ENCODE results near the gene ARFGAP1.

The ARFGAP1 gene

DNA sequence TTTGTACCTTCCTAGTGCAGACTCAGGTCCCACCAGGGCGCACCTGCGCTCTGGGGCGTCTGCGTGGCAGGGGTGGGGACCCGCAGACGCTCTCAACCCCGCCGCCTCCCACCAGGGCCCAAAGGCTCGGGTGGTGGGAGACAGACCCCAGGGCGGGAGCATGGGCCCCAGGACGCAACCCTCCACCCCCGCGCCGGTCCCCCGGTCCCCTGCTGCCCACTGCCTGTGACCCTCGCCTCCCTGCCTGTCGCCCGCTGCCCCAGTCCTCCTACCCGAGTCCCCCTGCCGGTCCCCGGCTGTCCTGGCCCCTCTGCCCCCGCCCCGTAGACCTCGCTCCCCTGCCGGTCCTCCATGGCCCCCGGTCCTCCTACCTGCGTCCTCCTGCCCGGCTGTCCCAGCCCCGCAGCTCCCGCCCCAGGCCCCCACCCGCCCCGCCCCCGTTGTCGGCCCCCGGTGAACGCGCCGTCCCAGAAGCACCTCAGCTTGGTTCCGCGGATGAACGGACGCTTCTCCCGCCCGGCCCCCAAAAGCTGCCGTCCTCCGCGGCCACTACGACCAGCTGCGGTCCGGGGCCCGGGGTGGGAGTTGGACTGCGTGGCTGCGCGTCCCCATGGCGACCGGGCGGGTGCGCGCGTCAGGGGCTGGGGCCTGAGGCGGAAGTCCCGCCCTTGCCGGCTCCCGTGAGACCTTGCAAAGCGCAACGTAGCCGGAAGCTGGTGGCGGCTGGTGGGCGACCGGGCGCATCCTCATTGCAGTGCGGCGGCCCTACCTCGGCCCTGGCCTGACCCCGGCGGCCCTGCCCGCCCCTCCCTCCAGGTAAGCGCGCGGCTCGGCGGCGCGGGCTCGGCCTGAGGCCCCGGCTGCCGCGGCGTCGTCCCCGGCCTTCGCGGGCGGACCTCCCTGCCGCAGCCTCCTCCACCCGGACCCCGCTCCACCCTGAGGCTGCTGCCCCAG, at the start of gene ARFGAP1:
ARFGAP1 (plus strand) TSS at position 709 of the 954 bp plus-strand sequence. CDS start 2,768 bp downstream, outside the sequence.
- DNase-seq (ENCODE audit: low read depth in 2 of 2): peak; percentile 71 to 73

DNA sequence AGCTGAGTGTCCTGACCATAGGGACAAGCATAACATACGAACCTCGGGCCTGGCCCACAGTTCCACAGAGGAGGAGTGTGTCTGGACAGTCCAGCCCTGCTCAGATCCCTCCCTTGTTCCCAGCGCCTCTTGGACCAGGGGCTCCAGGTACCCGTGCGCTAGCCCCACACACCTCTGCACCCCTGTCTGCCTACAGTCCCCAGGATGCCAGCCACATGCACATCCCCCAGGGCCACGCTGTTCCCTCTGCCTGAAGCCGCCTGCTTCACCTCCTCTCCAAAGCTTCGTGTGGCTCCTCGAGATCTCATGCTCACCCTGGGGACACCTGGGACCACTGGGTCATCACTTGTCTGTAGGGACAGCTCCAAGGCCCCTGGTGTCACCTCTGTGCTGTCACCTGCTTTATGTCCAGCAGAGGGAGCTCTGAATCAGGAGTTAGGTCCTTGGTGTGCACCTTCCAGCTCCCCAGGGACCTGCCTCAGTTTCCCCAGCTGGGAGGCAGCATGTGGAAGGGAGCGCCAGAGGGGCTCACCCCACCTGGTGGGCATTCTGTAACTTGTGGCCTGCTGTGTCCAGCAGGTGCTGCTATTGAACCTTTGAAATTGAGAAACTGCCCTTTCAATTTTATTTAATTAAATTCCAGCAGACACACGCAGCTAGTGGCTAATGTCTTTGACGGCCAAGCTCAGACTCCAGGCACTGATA, 49.3 kb upstream of the ARFGAP1 start:
- peak in 1 of 2 donors; percentile 14 for DNase-seq (ENCODE audit: low read depth in 2 of 2)

DNA sequence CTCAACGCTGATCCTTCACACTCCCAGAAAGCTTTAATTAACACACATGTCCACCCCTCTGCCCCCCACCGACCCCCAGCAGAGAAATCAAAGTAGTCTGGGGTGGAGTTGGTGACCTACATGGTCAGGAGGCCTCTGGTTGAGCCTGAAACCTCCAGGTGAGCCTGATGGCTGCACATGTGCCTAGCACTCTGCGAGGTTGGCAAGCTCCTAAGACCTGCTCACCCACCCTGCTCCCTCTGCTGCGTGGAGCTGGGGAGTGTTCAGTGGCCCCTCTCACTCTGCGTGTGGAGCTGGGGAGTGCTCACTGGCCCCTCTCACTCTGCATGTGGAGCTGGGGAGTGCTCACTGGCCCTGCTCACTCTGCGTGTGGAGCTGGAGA, 48.8 kb upstream of the ARFGAP1 start:
- no peak for DNase-seq (ENCODE audit: low read depth in 2 of 2)

DNA sequence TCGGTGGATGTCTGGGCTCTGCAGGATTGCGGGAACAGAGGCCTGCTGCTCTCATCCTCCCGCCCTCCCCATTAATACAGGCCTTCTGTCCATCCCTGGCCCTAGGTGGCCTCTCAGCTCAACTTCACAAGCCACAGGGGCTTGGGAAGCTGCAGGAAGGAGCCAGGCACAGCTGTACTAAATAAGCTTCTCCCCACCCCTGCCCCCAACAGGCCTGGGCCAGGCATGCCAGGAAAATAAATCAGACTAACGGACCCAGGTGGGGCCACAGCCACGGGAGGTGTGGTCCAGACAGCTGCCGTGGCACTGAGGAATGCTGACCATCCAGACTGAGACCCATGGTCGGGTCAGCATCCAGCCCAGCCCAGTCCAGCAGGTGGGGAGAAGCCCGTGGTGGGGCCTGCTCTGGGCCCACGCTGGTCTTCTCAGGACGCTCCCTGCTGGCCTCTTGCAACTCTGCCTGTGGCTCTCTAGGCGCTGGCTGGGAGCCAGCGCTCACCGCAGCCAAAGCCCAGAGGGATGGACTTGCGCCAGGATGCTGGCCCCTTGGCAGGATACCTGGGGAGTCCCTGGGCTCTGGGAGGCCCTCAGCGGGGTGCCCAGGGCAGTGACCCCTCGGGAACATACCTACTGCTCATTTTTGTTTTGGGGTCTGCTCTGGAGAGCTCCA, 48.1 kb upstream of the ARFGAP1 start:
- no peak for DNase-seq (ENCODE audit: low read depth in 2 of 2)

DNA sequence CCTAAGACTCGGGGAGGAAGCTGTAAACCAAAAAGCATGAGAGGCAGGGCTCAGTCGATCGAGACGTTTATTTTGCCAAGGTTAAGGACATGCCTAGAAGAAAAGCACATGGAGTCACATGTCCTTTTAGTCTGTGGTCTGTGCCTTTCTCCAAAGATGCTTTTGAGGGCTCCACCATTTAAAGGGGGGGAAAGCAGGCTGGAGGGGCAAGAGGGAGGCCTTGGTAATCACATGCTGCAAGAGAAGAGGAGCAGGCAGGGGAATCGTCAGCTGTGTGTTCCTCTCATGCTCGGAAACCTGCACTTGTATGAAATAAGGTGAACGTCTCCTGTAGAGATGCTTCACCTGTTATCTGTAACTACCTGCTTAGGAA, 47.5 kb upstream of the ARFGAP1 start:
- DNase-seq (ENCODE audit: low read depth in 2 of 2): no peak

DNA sequence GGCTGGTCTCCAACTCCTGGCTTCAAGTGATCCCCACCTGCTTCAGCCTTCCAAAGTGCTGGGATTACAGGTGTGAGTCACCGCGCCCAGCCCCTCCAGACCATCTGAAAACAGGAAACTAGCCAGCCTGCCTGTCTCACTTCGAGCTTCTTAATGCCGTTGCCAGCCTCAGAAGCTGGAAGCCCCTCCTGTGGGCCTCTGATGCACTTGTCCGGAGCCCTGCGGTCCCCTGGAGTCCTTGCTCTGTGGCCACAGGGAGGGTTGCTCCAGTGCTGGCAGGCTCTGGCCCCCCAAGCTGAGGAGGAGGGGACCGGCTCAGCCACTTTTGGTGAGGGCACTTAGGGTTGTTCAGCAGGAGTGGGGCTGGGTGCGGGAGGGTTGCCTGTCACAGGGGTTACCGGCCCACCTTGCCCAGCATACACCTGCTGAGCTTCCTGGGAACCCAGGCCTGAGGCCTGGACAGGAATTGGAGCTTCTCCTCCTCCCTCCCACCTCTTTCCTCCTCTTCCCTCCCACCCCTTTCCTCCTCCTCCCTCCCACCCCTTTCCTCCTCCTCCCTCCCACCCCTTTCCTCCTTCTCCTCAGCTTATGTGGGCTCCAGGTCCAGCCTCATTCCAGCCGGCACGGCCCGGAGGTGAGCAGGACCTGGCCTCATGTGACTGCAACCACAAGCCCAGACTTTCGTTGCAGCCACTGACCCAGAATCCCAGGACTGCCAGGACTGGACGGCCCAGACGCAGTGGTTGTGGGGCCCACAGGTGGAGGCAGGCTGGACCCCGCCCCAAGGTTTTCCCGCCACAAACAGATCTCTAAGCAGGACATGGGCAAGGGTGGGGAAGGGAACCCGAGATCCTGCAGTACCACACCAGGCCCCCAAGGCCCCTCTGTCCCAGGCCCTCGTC, 46.3 kb upstream of the ARFGAP1 start:
- no peak for DNase-seq (ENCODE audit: low read depth in 2 of 2)

DNA sequence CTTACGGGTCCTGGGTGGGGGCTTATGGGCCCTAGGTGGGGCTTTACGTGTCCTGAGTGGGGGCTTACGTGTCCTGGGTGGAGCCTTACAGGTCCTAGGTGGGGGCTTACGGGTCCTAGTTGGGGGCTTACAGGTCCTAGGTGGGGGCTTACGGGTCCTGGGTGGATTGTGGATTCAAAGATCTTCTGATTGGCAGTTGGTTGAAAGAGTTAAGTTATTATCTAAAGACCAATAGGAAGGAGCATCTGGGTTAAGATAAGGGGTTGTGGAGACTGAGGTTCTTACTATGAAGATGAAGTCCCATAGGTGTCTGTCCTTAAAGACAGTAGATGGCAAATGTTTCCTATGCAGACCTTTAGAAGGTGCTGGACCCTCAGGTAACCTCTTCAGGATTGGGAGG, 45.4 kb upstream of the ARFGAP1 start:
- no peak for DNase-seq (ENCODE audit: low read depth in 2 of 2)

DNA sequence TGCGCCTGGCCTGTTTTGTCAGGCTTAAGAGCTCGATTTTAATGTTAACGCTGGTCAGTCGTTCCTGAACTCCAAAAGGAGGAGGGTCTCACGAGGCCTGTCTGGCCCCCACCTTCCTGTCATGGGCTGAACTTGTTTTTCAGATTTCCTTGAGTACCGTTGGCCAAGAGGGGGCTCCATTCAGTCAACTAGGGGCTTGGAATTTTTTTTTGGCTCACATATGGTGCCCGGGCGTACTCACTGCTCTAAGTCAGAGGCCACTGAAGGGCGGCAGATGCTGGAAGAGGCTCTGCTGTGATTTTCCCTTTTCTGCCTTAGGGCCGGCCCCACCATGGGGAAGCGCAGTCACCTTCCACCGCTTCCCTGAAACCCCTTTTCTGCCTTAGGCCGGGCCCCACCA, 43.8 kb upstream of the ARFGAP1 start:
- no peak for DNase-seq (ENCODE audit: low read depth in 2 of 2)

DNA sequence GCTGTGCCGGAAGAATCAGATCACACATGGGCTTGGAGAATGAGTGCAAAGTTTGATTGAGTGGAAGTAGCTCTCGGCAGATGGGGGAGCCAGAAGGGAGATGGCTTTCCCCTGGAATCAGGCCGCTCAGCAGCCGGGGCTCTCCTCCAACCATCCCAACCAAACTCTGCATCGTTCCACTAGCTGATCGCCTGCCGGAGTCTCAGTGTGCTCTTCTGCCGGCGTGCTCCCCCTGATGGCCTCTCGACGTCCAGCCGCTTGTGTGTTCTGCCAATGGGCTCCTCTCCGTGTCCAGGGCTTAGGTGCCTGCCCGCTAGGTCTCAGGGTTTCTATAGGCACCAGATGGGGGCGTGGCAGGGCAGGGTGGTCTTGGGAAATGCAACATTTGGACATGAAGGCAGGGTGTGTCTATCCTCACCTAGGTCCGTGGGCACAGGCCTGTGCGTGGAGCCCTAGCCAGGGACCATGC, 41.8 kb upstream of the ARFGAP1 start:
- no peak for DNase-seq (ENCODE audit: low read depth in 2 of 2)

DNA sequence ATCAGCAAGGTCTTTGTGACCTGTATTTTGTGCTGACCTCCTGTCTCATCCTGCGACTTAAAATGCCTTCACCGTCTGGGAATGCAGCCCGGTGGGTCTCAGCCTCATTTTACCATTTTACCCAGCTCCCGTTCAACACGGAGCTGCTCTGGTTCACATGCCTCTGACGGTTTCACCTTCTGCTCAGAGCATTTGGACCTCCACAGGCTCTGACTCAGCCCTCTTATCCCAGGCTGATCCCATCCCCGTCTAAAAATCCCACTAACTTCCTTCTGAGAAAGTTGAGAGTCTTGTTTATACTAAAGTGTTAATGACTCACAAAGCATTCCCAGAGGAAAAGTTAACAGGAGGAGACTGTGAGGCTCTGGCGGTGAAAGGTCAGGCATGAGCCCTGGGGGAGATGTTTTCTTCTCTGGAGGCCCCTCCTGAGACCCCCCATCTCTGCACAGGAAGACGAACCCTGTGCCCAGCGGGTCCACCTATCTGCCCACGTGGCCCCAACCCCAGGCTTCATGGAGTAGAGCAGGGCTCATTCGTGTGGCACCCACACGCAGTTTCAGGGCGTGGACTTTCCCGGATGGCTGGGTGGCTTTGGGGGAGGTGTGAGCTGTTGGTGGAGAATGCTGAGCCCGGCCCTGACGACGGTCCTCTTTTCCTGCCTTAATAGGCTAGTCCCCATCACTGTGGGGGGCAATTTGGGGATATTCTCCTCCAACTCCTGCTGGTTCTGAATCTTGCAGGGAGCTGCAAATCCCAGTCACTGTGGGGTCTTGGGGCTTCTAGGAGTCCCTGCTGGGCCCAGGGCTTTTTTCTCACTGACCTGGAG, 40.2 kb upstream of the ARFGAP1 start:
- no peak for DNase-seq (ENCODE audit: low read depth in 2 of 2)

DNA sequence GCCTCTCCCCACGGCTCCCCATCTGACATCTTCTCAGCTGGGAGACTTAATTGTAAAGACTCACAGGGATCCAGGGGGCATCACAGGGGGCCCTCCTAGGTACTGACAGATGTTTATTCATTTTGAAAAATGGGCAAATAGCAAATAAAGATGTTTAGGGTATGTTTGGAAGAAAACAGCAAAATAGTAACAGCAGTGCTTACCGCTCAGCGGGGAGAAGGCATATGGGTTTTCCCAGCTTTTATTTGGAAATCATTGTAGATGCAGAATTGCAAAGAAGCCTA, 39.6 kb upstream of the ARFGAP1 start:
- no peak for DNase-seq (ENCODE audit: low read depth in 2 of 2)

DNA sequence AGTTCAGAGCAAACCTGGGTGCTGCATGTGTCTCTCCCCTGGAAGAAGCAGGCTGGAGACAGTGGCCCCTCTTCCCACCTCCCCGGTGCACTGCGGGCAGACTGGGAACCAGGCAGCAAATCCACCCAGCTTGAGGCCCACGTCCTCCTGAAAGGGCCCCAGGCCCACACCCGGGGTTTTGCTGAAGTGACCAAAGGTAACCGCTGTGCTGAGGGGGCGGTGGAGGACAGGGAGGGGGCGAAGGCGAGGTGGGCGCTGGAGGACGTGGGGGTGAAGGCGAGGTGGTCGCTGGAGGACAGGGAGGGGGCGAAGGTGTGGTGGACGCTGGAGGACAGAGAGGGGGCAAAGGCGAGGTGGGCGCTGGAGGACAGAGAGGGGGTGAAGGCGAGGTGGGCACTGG, 38.7 kb upstream of the ARFGAP1 start:
- DNase-seq (ENCODE audit: low read depth in 2 of 2): no peak

DNA sequence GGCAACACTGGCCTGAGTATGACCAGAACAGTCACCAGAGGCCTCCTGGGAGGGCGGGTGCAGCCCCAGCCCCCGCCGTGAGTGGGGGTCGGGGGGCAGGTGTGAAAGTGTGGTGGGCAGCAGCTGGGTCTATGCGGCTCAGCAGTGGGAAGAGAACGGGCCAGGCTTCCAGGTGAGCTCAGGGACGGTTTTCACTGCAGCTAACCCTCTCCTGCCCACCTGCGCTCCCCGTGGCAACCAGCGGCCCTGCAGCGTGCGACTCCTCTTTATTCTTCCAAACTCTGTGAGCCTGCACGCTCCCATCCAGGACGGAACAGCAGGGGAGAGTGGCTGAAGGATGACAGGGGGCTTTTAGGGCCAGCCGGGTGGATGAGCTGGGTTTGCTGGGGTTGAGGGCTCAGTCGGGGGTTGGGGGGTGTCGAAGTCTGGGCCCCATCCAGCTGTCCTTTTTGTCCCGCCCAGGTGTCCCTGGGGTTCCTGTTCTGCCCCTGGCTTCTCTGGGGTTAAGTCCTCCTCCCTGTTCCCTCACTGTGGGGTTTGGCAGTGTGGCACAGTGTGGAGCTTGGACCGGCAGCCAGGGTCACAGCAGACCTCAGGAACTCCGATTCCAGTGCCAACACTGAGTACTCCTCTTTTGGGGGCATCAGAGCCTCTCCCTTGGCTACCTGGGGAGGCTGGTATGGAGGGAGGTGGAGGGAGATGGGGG, 37.8 kb upstream of the ARFGAP1 start:
- no peak for DNase-seq (ENCODE audit: low read depth in 2 of 2)

DNA sequence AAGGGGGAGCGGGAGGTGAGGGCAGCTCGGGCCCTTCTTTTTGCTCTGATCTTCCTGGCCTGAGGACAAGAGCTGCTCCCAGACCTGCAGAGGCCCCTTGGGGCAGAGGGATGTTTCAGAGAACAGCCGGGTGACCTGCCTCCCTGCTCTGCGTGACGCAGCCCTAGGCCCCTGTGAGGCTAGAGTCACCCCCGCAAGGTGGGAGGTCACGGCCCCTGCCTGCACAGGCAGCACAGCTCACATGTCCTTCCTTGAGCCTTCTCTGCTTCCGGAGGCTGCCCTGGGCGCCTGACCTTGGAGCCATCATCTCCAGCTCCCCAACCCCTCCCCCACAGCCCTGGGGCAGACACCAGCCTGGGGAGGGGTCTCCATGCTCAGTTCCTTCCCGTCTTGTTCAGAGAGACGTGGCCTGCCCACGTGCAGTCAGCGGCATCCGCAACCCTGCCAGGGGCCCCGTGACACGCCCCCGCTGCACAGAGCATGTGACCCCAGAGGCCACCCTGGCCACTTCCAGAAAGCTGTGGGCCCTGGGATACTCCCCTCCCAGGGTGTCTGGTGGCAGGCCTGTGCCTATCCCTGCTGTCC, 37.1 kb upstream of the ARFGAP1 start, which contains the start of gene BIRC7:
BIRC7 (plus strand) TSS at position 507 of the 585 bp plus-strand sequence. CDS start 192 bp downstream, outside the sequence.
- no peak for DNase-seq (ENCODE audit: low read depth in 2 of 2)

DNA sequence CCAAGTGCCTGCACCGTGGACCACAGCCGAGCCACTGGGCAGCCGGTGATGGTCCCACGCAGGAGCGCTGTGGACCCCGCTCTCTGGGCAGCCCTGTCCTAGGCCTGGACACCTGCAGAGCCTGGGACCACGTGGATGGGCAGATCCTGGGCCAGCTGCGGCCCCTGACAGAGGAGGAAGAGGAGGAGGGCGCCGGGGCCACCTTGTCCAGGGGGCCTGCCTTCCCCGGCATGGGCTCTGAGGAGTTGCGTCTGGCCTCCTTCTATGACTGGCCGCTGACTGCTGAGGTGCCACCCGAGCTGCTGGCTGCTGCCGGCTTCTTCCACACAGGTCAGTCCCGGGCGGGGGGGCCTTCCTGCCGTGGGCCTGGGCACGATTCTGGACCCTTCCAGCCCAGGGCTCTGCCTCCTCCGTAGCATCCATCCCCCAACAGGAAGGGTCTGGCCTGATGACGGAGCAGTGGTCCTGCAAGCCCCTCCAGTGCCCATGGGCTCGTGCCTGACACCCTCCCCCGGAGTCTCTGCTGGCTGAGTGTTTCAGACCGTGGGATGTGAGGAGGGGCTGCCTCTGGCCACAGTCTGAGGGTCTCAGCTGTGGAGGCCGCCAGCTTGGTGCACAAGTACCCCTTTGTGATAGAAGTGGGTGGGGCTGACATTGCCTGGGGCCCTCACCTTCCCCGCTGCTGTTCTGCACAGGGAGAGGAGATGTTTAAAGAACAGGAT, 36.3 kb upstream of the ARFGAP1 start:
- no peak for DNase-seq (ENCODE audit: low read depth in 2 of 2)

DNA sequence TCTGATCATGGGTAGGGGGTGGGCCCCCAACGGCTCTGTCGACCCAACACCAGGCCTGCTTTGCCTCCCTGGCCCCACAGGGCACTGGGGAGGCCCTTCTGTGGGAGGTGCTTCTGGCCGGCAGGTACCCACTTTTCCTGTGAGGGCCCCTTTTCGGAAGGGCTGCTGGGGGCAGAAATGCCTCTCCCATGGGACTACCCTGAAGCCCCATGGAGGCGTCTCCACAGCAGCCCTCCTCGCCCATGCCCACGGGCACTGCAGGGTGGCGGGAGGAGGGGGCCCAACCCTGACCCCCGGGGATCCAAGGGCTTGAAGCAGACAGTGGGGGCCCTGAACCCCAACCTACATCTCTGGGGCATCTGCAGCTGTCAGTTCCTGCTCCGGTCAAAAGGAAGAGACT, 34.6 kb upstream of the ARFGAP1 start:
- no peak for DNase-seq (ENCODE audit: low read depth in 2 of 2)

DNA sequence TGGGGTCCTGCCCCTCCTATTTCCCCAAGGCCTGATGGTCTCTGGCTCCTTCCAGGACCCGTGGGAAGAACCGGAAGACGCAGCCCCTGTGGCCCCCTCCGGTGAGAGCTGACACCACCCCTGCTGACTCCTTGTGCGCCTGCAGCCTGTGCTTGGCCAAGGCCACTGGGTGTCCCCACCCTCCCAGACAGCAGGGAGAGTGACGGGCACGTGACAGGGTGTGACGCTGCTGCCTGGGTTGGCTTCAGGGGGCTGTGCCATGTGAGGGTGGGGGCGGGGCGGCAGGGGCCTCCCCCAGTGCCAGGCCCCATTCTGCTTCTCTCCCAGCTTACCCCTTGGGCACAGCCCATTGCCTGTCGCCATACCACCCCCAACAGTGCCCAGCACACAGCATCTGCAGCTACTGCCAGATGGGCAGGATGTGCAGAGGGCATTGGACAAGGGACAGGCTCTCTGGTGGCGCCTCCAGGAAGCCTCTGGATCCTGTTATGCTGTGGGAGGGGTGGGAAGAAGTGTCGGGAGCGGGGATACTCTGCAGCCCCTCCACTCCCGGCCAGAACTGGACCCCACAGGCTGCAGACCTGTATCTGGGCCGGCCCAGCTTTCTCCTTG, 34.0 kb upstream of the ARFGAP1 start:
- DNase-seq (ENCODE audit: low read depth in 2 of 2): no peak

DNA sequence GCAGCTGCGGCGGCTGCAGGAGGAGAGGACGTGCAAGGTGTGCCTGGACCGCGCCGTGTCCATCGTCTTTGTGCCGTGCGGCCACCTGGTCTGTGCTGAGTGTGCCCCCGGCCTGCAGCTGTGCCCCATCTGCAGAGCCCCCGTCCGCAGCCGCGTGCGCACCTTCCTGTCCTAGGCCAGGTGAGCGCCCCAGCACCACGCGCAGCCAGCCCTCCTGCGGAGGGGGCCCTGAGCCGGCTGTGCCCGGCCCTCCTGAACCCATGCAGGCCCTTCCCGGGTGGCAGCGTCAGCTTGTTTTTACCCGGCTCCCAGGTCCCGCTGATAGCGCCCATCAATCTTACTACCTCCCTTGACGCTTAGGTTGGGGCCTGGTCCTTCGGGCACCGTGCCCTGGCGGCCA, 33.2 kb upstream of the ARFGAP1 start:
- no peak for DNase-seq (ENCODE audit: low read depth in 2 of 2)
